ENCODE measurements around the gene FGA.

The FGA gene

GRCh38 chr4:154583677-154584076, 6.9 kb downstream of the FGA start:
- ChIA-PET POLR2A (no interaction called here), CTCF (interaction anchor here (3.1 kb wide), 1 partner anchor 41 kb away, joined by 14 read pairs; no protein-coding TSS in a partner anchor)
- no peak for TF ChIP-seq CTCF (IDR thresholded peaks at IDR 0.05; ENCODE audit: control extremely low read depth, extremely low read depth, low read depth, missing control alignments)

GRCh38 chr4:154583230-154583629, 7.3 kb downstream of the FGA start:
- CTCF ChIA-PET: interaction anchor here (1.4 to 3.1 kb wide), 2 partner anchors 36 to 41 kb away, joined by 3 to 14 read pairs; no protein-coding TSS in a partner anchor
- no peak for DNase-seq (ENCODE audit: extremely low spot score)
- no peak for TF ChIP-seq CTCF (IDR thresholded peaks at IDR 0.05; ENCODE audit: control extremely low read depth, extremely low read depth, low read depth, missing control alignments)
- POLR2A ChIA-PET: no interaction called here

More at GRCh38 chr4:154583677-154584076, 6.9 kb downstream of the FGA start:
- DNase-seq (ENCODE audit: extremely low spot score): no peak

- ChIA-PET CTCF (interaction anchor here (0.7 to 3.1 kb wide), 3 partner anchors 24 to 42 kb away, joined by 3 to 14 read pairs (median 3); no protein-coding TSS in a partner anchor), POLR2A (no interaction called here)
- no peak for TF ChIP-seq CTCF (IDR thresholded peaks at IDR 0.05; ENCODE audit: control extremely low read depth, extremely low read depth, low read depth, missing control alignments)
- no peak for DNase-seq (ENCODE audit: extremely low spot score)
Measured at GRCh38 chr4:154582723-154583122, 7.8 kb downstream of the FGA start.

GRCh38 chr4:154579927-154580326, 10.6 kb downstream of the FGA start:
- DNase-seq (ENCODE audit: extremely low spot score): no peak
- ChIA-PET POLR2A (no interaction called here), CTCF (interaction anchor here (0.6 kb wide), 1 partner anchor 9 kb away, joined by 3 read pairs; no protein-coding TSS in a partner anchor)
- no peak for TF ChIP-seq CTCF (IDR thresholded peaks at IDR 0.05; ENCODE audit: control extremely low read depth, extremely low read depth, low read depth, missing control alignments)

GRCh38 chr4:154578919-154579318, 11.6 kb downstream of the FGA start:
- DNase-seq (ENCODE audit: extremely low spot score): no peak
- POLR2A ChIA-PET: no interaction called here
- TF ChIP-seq CTCF (IDR thresholded peaks at IDR 0.05; ENCODE audit: control extremely low read depth, extremely low read depth, low read depth, missing control alignments): no peak
- CTCF ChIA-PET: interaction anchor here (1.0 to 1.7 kb wide), 3 partner anchors 14 to 20 kb away, joined by 3 to 9 read pairs (median 4); no protein-coding TSS in a partner anchor

- no peak for TF ChIP-seq CTCF (IDR thresholded peaks at IDR 0.05; ENCODE audit: control extremely low read depth, extremely low read depth, low read depth, missing control alignments)
- CTCF ChIA-PET: interaction anchor here (0.7 to 1.5 kb wide), 4 partner anchors 11 to 35 kb away, joined by 3 to 9 read pairs (median 4); partner anchors contain the start of gene FGG
- no peak for DNase-seq (ENCODE audit: extremely low spot score)
- POLR2A ChIA-PET: no interaction called here
Measured at GRCh38 chr4:154577324-154577723, 13.2 kb downstream of the FGA start.
